Measurements from ENCODE around the gene PTGDR2.

GRCh38 chr11:60867871-60868681, 12.3 kb upstream of the PTGDR2 start:
- TF ChIP-seq, protein P1, sequence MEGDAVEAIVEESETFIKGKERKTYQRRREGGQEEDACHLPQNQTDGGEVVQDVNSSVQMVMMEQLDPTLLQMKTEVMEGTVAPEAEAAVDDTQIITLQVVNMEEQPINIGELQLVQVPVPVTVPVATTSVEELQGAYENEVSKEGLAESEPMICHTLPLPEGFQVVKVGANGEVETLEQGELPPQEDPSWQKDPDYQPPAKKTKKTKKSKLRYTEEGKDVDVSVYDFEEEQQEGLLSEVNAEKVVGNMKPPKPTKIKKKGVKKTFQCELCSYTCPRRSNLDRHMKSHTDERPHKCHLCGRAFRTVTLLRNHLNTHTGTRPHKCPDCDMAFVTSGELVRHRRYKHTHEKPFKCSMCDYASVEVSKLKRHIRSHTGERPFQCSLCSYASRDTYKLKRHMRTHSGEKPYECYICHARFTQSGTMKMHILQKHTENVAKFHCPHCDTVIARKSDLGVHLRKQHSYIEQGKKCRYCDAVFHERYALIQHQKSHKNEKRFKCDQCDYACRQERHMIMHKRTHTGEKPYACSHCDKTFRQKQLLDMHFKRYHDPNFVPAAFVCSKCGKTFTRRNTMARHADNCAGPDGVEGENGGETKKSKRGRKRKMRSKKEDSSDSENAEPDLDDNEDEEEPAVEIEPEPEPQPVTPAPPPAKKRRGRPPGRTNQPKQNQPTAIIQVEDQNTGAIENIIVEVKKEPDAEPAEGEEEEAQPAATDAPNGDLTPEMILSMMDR (IDR thresholded peaks at IDR 0.05; ENCODE audit: insufficient read depth, low read length) = no peak
- no peak for TF ChIP-seq POLR2AphosphoS5 (IDR thresholded peaks at IDR 0.05; ENCODE audit: low read depth)
- TF ChIP-seq, protein P2, sequence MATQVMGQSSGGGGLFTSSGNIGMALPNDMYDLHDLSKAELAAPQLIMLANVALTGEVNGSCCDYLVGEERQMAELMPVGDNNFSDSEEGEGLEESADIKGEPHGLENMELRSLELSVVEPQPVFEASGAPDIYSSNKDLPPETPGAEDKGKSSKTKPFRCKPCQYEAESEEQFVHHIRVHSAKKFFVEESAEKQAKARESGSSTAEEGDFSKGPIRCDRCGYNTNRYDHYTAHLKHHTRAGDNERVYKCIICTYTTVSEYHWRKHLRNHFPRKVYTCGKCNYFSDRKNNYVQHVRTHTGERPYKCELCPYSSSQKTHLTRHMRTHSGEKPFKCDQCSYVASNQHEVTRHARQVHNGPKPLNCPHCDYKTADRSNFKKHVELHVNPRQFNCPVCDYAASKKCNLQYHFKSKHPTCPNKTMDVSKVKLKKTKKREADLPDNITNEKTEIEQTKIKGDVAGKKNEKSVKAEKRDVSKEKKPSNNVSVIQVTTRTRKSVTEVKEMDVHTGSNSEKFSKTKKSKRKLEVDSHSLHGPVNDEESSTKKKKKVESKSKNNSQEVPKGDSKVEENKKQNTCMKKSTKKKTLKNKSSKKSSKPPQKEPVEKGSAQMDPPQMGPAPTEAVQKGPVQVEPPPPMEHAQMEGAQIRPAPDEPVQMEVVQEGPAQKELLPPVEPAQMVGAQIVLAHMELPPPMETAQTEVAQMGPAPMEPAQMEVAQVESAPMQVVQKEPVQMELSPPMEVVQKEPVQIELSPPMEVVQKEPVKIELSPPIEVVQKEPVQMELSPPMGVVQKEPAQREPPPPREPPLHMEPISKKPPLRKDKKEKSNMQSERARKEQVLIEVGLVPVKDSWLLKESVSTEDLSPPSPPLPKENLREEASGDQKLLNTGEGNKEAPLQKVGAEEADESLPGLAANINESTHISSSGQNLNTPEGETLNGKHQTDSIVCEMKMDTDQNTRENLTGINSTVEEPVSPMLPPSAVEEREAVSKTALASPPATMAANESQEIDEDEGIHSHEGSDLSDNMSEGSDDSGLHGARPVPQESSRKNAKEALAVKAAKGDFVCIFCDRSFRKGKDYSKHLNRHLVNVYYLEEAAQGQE (IDR thresholded peaks at IDR 0.05; ENCODE audit: insufficient replicate concordance, low read depth) = no peak
- TF ChIP-seq GABPA (IDR thresholded peaks at IDR 0.05; ENCODE audit: low read depth) = no peak
- no peak for TF ChIP-seq SPI1 (IDR thresholded peaks at IDR 0.05; ENCODE audit: borderline replicate concordance, low read depth)

All from HL-60 (cell line).